Vagina (tissue), 2 donors: ENCODE results near the gene WDFY2. TPM values are rescaled to one million over a fixed set of nuclear protein-coding genes. Genes with fewer than 3 reads are reported as not detected.

Experiments used
- DNase-seq, 2 donors: peaks; one replicate each; pipeline ENCODE4 v3.0.0-alpha.2; 2017; ENCODE audit errors: extremely low spot score in 2 of 2
- H3K27ac ChIP-seq: fragments of 200-600 bp; sonication (generic); one replicate; pipeline ENCODE4 v1.5.1; 2019
- H3K27me3 ChIP-seq: fragments of 200-600 bp; sonication (generic); one replicate; pipeline ENCODE4 v1.5.1; 2019
- H3K36me3 ChIP-seq, 2 donors: fragments of 200-600 bp; sonication (generic); one replicate each; pipeline ENCODE4 v1.5.1; 2017 to 2019
- H3K4me1 ChIP-seq: fragments of 200-600 bp; sonication (generic); one replicate; pipeline ENCODE4 v1.5.1; 2019
- H3K4me3 ChIP-seq, 2 donors: fragments of 200-600 bp; sonication (generic); 1 replicate in 1 of 2; 2 replicates in 1 of 2; pipeline ENCODE4 v1.5.1; 2016 to 2019
- H3K9me3 ChIP-seq: fragments of 200-600 bp; sonication (generic); one replicate; pipeline ENCODE4 v1.5.1; 2019
- POLR2A ChIP-seq, 2 donors: fragments of 450-650 bp; IDR thresholded peaks; one replicate each; pipeline ENCODE4 v1.6.1; 2017; ENCODE audit warnings: antibody characterized with exemption in 2 of 2, mild to moderate bottlenecking in 2 of 2, moderate library complexity in 2 of 2
- POLR2AphosphoS5 ChIP-seq, 2 donors: sonication (generic); formaldehyde crosslinking; IDR thresholded peaks; one replicate each; pipeline ENCODE4 v1.9.0; 2017; ENCODE audit warnings: antibody characterized with exemption in 2 of 2, mild to moderate bottlenecking in 2 of 2, low read depth in 1 of 2; ENCODE audit not compliant: insufficient read depth in 1 of 2
- intact Hi-C: fragments of 100-400 bp; cut with DNase I; formaldehyde crosslinking; loops from one replicate; pipeline ENCODE4 v1.15.1; 2023
- total RNA-seq: library from RNA; depleted of rRNA; stranded (reverse); fragments of >200 nt; gene quantifications from one replicate; pipeline ENCODE4 v1.2.3, GENCODE V29; 2016
- TF ChIP-seq, protein P1 (sequence below), 3 experiments: fragments of 450-650 bp in 2 of 3; fragments of 200-600 bp in 1 of 3; sonication (generic) in 1 of 3; IDR thresholded peaks; one replicate each; pipeline ENCODE4 v1.5.1; 2017 to 2019; ENCODE audit warnings: antibody characterized with exemption in 3 of 3, mild to moderate bottlenecking in 2 of 3, moderate library complexity in 2 of 3

WDFY2 gene
- total RNA-seq, 1 donor from 2014 or later: 26.3 TPM

- Histone ChIP-seq H3K4me1 (peaks cover 4% of the 10 kb centered on the region), H3K9me3 (no peaks in the 10 kb centered on the region), H3K36me3 (no peaks in the 10 kb centered on the region), H3K27ac (no peak overlapping the region), H3K27me3 (no peaks in the 10 kb centered on the region), H3K4me3 (no peak overlapping the region)
- DNase-seq: no peak
- intact Hi-C loops: no loop called here
- TF ChIP-seq POLR2AphosphoS5 (IDR thresholded peaks at IDR 0.05; ENCODE audit: insufficient read depth in 1 of 2, low read depth in 1 of 2) (no peak), POLR2A (IDR thresholded peaks at IDR 0.05) (no peak)
- TF ChIP-seq, protein P1, sequence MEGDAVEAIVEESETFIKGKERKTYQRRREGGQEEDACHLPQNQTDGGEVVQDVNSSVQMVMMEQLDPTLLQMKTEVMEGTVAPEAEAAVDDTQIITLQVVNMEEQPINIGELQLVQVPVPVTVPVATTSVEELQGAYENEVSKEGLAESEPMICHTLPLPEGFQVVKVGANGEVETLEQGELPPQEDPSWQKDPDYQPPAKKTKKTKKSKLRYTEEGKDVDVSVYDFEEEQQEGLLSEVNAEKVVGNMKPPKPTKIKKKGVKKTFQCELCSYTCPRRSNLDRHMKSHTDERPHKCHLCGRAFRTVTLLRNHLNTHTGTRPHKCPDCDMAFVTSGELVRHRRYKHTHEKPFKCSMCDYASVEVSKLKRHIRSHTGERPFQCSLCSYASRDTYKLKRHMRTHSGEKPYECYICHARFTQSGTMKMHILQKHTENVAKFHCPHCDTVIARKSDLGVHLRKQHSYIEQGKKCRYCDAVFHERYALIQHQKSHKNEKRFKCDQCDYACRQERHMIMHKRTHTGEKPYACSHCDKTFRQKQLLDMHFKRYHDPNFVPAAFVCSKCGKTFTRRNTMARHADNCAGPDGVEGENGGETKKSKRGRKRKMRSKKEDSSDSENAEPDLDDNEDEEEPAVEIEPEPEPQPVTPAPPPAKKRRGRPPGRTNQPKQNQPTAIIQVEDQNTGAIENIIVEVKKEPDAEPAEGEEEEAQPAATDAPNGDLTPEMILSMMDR (IDR thresholded peaks at IDR 0.05): no peak
These were observed 210.7 kb downstream of the WDFY2 start for GRCh38 chr13:51794964-51795363.

GRCh38 chr13:51795419-51795818, 211.2 kb downstream of the WDFY2 start:
- Histone ChIP-seq H3K27me3 (no peaks in the 10 kb centered on the region), H3K36me3 (no peaks in the 10 kb centered on the region), H3K4me3 (no peak overlapping the region), H3K27ac (no peak overlapping the region), H3K9me3 (no peaks in the 10 kb centered on the region), H3K4me1 (peaks cover 4% of the 10 kb centered on the region)
- no peak for DNase-seq
- TF ChIP-seq POLR2AphosphoS5 (IDR thresholded peaks at IDR 0.05; ENCODE audit: insufficient read depth in 1 of 2, low read depth in 1 of 2) (no peak), POLR2A (IDR thresholded peaks at IDR 0.05) (no peak)
- TF ChIP-seq, protein P1 (IDR thresholded peaks at IDR 0.05): no peak
- intact Hi-C loops: no loop called here

DNA sequence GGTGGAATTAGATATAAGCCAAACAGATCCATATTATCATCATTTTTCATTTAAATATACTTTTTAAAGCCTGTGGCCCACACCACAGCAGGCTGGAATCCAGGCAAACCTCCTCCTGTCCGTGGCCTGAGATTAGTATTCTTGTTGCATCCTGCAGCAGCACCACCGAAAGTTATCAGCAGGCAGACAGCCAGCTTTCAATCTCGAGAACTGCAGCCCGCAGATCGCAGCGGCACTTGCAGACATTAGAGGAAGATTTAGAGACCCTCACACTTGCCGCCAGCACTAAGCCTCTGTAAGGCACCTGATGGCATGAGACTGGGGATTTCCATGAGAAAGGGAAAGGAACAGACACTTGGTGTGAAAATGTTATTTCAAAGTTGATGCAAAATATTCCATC, 212.3 kb downstream of the WDFY2 start:
- no peak overlapping the region for H3K4me3 ChIP-seq
- no peaks in the 10 kb centered on the region for H3K36me3 ChIP-seq
- DNase-seq: no peak
- TF ChIP-seq POLR2AphosphoS5 (IDR thresholded peaks at IDR 0.05; ENCODE audit: insufficient read depth in 1 of 2, low read depth in 1 of 2) (no peak), POLR2A (IDR thresholded peaks at IDR 0.05) (no peak)
- TF ChIP-seq, protein P1 (IDR thresholded peaks at IDR 0.05): no peak
- no peaks in the 10 kb centered on the region for H3K9me3 ChIP-seq
- peaks cover 12% of the 10 kb centered on the region for H3K4me1 ChIP-seq
- H3K27ac ChIP-seq: no peak overlapping the region
- intact Hi-C loops: no loop called here
- H3K27me3 ChIP-seq: no peaks in the 10 kb centered on the region

DNA sequence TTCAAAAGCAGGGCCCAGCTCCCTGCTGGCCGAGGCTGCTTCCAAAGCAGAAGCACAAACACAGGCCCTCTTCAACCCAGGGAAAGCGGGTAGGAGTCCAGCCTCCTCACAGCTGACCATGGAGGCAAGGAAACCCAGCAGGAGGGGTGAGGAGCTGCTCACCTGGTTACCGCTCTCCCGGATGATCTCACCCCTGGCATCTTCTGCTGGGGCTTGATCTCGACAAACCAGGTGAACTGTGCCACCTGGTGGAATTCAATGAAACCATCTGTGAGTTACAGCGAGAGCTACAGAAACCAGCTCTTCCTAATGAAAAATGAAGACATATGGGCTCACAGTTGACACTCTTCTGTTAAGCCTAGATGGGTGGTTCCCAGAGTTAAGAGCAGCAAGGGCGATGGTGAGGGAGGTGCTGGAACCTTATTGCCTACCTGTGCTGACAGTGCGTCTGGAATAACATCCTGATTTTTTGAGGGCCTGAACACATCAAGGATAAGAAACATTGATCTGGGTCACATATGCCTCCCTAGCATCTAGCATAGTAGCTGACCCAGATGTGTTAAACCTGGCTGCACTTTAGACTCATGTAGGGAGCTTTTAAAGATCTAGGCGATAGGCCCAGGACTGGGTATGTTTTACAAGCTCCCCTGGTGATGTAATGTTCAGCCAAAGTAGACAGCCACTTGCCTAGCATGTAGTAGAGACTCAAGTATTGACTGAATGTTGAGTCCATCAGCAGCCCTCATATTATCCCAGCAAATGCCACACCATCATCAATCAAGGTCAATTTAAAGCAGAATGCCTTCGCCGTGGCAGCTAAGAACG, 213.6 kb downstream of the WDFY2 start:
- TF ChIP-seq POLR2AphosphoS5 (IDR thresholded peaks at IDR 0.05; ENCODE audit: insufficient read depth in 1 of 2, low read depth in 1 of 2) (peak in 1 of 2 donors; percentile 16), POLR2A (IDR thresholded peaks at IDR 0.05) (no peak)
- TF ChIP-seq, protein P1 (IDR thresholded peaks at IDR 0.05): peak in 1 of 3 experiments; percentile 30
- Histone ChIP-seq H3K4me1 (peaks cover 24% of the 10 kb centered on the region), H3K27ac (no peak overlapping the region), H3K36me3 (no peaks in the 10 kb centered on the region), H3K27me3 (no peaks in the 10 kb centered on the region), H3K9me3 (no peaks in the 10 kb centered on the region), H3K4me3 (no peak overlapping the region)
- no peak for DNase-seq
- intact Hi-C loops: no loop called here

GRCh38 chr13:51799261-51799660, 215.0 kb downstream of the WDFY2 start:
- H3K27me3 ChIP-seq: no peaks in the 10 kb centered on the region

More at GRCh38 chr13:51799261-51799660, 215.0 kb downstream of the WDFY2 start:
- intact Hi-C loops: no loop called here
- no peaks in the 10 kb centered on the region for H3K36me3 ChIP-seq
- no peak for TF ChIP-seq POLR2AphosphoS5 (IDR thresholded peaks at IDR 0.05; ENCODE audit: insufficient read depth in 1 of 2, low read depth in 1 of 2)
- TF ChIP-seq, protein P1 (IDR thresholded peaks at IDR 0.05): no peak
- no peak for TF ChIP-seq POLR2A (IDR thresholded peaks at IDR 0.05)
- peaks cover 29% of the 10 kb centered on the region for H3K4me1 ChIP-seq
- H3K4me3 ChIP-seq: no peak overlapping the region
- H3K27ac ChIP-seq: no peak overlapping the region
- H3K9me3 ChIP-seq: no peaks in the 10 kb centered on the region
- no peak for DNase-seq
